HG03571 (cell line): Measurements from ENCODE around the gene ATP5MC3.
A peak's percentile ranks its signal among the peaks of the same experiment; 100 is the strongest.
"Not testable (repeated sequence)": the region's sequence is repeated elsewhere in the genome, so short reads cannot be mapped to it uniquely, and the experiment has no call there.

Experiments used
- ATAC-seq: cut with Tn5 transposase; IDR thresholded peaks from one replicate; pipeline ENCODE4 v1.9.1; 2021; ENCODE audit not compliant: unreplicated experiment

Gene ATP5MC3

DNA sequence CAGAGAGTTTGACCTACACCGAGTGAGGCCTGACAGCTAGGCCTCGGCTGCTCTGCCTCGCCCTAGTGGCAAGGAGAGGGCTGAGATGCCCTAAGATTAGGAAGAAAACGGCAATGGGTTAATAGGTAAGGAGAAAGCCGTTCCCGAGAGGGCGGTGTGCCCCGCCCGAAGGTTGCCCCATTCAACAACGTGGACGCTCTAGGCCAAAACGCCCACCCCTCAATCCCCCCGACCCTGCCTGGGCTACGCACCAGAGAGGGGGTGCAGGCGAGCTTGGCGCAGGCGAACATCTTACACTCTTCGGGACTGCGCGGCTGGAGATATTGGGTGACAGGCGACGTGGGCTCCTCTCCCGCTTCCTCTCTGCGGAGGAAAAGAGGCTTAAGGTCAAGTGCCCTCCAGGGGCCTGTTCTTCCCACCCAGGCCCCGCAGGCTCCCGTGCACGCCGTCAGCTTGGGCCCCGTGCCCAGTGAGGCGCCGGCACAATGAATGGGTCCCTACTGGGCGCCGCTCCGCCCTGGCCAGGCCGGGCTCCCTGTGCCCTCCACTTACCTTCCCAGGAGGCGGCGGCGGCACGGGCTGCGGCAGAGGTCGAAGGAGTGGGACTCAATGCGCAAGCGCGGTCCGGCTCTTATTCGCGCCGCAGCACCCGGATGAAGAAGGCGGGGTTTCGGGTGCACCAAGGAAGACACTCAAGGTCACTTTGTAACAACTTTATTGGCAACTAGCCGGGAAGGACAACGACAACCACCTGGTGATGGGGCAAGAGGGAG is at the start of gene ATP5MC3:
Gene ATP5MC3 (minus strand): TSS at position 607 of the 773 bp plus-strand sequence. CDS start 317 bp downstream, at position 290.
- ATAC-seq: peak; percentile 91

DNA sequence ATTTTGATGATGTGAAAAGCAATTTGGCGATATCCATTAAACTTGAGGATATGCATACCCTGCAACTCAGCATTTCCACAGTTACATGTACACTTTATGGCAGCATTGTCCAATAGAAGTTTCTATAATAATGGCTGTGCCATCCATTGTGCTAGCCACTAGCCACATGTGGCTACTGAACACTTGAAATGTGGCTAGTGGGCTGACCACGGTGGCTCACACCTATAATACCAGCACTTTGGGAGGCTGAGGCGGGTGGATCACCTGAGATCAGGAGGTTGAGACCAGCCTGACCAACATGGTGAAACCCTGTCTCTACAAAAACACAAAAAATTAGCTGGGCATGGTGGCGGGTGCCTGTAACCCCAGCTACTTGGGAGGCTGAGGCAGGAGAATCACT is 47.1 kb upstream of the ATP5MC3 start:
- ATAC-seq: not testable (repeated sequence)

DNA sequence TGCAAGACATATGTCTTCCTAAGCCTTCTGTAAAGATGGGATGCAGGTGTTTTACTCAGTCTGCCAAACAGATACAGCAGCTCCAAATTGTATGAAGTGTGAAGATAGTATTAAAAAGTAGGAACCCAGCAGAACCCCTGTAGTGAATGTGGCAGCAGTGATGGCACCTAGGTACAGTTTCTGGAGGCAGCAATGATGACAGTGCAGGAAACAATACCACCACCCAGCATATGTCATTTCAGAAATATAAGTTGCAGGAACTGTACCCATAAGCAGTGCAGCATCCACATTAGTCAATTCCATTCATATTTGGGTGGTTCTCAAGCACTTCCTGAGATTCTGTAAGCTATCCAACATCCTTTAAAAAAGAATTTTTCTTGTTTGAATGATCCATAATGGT is 46.7 kb upstream of the ATP5MC3 start:
- ATAC-seq: no peak

DNA sequence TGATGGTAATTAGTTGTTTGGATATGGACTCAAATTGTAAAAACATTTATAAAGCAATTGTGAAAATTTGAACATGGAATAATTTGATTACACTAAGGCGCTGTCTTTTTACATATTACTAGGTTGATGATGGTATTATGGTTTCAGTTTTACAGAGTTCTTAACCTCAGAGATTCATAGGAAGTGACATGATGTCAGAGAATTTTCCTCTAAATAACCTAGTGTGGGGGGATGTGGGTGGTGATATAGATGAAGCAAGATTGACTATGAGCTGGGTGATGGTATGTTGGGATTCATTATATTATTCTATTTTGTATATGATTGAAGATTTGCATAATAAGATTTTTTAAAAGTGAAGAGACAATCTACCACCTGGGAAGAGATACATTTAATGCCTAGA is 45.9 kb upstream of the ATP5MC3 start:
- ATAC-seq: no peak

DNA sequence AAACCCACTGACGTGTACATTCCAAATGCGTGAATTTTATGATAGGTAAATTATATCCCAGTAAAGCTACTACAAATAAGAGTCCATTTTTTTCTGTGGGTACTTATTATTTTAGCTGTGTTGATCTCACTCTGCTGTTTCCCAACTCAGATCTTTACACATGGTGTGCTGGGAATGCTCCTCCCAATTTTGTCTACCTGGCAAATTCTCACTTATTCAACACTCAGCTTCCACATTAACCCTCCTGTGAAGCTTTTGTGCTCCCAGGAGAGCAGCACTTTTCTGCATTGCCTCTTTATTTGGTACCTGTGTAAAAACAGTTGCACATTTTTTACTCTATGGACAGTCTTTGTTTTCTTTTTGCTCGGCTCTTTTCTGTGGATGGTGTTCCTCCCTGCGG is 38.6 kb upstream of the ATP5MC3 start:
- no peak for ATAC-seq

DNA sequence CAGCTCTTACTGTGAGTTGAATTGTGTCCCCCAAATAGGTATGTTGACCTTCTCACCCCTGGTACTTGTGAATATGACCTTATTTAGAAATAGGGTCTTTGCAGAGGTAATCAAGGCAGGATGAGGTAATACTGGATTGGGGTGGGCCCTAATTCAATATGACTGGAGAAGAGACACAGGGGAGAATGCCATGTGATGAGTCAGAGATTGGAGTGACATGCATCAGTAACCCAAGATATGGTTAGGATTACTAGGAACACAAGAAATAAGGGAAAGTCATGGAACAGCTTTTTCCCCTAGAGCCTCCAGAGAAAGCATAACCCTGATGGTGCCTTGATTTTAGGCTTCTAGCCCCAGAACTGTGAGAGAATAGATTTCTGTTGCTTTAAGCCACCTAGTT is 37.0 kb upstream of the ATP5MC3 start:
- no peak for ATAC-seq

DNA sequence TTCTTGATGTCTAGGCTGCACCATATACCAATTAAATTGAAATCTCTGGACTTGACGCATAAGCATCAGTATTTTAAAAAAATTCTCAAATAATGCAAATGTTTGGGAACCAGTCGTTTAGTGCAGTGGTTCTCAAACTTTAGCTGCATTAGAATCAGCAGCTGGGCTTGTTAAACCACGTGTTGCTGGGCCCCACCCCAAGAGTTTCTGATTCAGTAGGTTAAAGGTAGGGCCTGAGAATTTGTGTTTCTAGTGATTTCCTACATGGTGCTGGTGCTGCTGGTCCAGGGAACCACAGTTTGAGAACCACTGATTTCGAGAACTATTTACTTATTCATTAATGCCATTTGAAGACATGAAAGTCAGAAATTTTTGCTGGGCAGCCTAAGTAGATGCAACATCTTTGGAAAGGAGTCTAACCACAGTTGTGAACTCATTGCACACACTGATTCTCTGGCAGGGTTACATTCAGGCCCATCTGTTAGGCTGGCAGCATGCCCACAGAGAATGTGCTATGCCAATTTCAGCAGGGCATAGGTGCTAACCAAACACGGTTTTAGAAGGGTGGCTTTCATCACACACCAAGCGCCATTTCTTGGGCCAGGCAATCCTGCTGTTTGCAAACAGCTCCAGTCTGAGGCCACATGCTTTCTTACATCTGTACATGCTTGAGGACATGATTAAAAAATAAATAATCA is 26.4 kb upstream of the ATP5MC3 start:
- no peak for ATAC-seq

DNA sequence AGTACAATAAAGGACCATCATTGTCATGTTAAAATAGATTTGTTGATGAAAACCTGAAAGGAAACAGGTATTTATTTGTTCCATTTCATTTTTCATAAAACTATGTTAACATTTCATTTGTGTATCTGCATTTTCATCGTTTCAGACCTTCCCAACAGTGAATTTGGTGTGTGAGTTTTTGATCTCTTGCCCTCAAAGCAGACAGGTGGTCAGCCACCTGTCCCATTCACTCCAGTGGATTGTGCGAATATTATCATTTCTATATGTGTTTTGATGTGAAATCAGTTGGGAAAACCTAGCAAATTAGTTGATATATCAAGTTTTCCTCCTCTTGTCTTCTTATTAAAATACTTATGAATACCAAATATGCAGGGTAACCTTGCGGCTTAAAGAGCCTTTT is 25.4 kb upstream of the ATP5MC3 start:
- no peak for ATAC-seq

DNA sequence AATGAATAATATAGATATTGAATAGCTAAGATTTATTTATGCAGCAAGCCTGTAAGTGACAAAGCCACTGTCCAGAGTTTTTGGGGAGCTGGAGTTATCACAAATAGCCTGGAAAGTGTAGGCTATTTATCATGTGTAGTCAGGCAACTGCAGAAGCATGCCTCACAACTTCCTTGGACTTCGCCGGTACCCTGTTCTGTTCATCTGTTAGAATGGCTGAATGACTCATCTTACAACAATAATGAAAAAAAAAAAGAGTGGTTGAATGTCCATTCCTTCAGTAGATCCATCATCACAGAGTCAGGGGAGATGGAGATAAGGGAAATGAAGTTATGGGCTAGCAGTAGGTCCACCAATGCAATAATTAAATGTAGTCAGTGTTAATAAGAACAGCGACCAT is 24.0 kb upstream of the ATP5MC3 start:
- ATAC-seq: no peak

DNA sequence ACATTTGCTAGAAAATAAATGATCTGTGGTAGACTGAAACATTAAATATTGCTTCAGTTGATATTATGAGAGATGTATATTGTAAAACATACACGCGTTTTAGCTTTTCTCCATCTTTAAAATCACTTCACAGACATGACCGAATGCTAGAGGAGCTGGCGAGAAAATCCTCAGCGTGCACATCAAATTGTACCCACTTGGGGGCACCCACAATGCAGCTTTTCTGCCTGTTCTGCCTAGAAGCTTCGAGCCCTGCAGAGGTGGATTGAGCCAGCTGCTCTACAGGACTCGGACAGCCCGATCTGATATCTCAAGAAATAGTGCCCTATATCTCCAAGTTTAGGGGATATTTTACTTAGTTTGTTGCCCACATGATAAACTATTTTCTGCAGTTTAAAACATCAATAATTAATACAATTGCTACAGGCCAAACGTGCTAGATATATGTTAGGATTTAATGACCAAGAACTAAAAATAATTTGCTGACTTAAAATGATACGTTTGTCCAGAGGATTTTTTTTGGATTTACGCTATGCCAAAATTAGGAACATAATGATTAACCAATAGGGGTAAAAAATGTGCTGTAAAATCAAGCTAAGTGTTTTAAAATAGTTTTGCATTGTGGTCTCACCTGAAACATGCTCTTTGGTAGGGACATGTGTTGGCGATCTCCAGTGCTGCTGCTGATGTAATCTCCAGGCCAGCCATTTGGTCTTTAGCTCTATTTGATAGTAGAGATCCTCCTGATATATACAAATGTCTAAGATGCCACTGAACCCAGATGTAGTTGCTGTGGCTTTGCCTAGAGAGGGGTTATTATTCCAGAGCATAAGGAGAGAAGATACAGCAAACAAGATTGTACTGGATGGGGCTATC is 22.3 kb upstream of the ATP5MC3 start:
- ATAC-seq: peak; percentile 75

DNA sequence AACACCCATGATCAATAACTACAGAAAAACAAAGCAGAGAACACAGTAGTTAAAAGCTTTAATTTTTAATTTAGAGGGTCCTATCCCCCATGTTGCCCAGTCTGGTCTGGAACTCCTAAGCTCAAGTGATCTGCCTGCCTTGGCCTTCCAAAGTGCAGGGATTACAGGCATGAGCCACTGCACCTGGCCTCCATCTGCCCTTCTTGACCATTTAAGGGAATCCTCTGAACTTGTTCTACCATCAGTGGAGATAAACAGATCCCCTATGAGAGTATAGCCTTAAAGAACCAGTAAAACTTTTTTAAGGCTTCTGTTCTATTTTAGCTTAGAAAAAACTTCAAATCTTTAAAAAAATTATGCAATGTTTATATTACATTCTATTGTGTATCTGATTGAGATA is 13.5 kb upstream of the ATP5MC3 start:
- ATAC-seq: no peak

DNA sequence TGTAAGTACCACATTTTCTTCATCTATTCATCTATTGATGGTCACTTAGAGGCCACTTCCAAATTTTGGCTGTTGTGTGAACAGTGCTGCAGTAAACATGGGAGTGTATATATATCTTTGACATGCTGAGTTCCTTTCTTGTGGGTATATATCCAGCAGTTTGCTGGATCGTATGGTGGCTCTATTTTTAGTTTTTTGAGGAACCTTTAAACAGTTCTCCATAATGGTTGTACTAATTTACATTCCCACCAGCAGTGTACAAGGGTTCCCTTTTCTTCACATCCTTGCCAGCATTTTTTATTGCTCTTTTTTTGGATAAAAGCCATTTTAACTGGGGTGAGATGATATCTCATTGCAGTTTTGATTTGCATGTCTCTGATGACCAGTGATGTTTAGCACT is 7.3 kb upstream of the ATP5MC3 start:
- no peak for ATAC-seq

DNA sequence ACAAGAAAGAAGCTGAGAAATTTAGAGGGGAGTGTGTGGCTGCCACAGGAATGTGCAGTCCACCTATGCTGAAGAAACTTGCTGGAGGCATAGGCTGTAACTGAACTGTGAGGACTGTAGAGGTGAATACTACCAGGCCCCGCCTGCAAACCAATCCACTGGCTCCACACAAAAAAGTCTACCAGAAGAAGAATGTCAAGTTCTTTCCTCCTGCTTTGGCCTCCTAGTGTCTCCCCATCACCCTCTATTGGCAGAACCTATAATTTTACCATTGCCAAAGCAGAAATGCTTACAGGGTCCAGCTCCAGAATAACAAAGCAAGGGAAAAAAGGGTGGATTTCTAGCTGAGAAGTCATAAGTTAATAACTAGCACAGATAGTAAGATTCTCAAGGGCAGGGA is 5.9 kb upstream of the ATP5MC3 start:
- no peak for ATAC-seq

DNA sequence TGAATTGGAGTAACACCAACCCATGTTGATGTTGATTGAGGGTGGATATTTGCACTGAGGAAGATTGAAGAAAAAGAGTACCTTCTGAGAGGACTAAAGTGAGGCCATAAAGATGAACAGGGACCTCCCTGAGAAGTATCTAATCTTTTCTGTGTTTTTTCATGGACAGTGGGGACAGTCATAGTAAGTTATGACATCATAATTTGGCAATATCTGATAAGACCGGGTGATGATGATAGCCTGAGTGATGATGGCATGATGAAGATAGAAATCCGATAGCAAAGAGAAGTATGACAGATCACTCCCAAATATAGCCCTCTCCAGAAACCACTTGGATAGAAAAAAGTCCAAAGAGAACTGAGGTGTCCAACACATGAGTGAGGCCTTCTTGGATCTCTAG is 2.2 kb upstream of the ATP5MC3 start:
- no peak for ATAC-seq

DNA sequence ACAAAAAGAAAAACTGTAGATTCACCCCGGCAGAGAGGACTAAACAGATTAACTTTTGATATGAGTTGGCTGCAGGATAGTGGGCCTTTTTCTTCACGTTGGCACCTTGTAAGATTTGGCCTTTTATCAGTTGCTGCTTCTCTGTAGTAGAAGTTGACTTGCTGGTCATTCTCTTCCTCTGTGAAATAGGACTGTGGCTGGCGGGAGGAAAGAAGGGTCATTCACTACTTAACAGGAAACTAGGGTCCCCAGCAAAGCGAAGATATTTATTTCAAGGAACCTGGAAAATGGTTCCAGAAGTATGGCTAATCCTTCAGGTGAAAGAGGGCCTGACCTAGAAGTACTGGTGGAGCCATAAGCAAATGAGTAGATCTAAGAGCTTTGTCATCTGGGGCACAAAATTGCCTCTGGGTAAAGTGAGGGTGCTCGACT is 383 bp upstream of the ATP5MC3 start:
- no peak for ATAC-seq

DNA sequence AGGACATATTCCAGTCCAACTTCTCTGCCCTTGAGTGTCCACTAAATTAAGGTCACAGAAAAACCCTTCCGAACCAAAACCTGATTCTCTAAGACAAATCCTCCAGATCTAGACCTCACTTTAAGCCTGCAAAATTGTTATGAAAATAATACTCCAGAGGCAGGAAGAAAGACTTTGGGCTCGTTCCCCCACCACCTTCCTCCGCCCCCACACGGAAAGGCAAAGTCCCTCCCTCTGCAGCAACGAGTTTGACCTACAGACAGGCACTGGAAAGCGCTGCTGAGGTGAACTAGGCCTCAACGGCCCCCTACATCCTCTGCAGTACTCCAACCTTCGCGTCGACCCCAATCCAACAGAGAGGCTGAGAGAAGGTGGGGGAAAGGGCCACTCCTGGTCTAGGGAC is 808 bp downstream of the ATP5MC3 start:
- ATAC-seq: peak; percentile 48

DNA sequence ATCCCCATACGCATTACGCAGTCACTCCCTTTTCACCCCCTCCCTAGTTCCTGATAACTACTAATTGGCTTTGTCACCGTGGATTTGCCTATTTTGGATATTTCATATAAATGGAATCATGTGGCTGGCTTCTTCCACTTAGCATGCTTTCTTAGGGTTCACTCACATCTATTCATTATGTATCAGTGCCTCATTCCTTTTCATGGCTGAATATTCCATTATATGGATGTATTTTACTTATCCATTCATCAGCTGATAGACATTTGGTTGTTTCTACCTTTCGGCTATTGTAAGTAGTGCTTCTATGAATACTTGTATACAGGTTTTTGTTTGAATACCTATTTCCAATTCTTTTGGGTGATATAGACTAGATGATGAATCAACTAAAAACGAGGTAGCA is 4.9 kb downstream of the ATP5MC3 start:
- no peak for ATAC-seq

DNA sequence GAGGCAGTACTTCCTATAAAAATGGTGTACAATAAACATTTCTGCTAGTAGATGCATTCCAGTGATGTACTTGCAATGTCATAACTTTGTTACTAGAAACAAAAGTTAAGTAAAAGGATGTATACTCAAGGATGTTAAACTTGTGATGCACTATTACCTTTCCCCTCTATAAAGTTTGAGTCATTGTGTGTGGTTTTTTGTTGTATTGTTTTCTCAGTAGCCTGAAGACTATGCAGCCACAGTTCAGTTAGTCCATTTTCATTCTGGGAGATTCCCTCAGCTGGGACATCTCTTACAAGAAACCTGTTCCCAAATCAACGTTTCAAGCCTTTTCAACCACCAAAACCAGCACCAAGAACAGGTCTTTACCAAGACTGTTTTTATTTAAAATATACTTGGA is 5.6 kb downstream of the ATP5MC3 start:
- ATAC-seq: no peak

DNA sequence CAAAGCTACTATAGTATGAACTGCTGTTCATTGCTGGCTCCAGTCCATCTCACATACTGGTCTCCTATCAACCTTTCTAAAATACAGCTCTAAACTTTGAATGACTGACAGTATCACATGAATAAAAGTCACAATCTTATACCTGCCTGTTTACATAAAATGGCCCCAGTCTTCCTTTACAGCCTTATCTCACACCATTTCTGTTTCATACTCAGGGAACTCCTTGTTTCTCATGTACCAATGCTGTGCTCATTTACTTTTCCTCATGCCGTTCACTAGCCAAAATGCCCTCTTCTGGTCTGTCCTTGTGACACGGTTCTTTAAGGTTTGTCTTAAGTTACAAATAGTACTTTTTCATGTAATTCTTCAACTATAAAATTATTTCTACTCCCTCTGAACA is 6.2 kb downstream of the ATP5MC3 start:
- no peak for ATAC-seq

DNA sequence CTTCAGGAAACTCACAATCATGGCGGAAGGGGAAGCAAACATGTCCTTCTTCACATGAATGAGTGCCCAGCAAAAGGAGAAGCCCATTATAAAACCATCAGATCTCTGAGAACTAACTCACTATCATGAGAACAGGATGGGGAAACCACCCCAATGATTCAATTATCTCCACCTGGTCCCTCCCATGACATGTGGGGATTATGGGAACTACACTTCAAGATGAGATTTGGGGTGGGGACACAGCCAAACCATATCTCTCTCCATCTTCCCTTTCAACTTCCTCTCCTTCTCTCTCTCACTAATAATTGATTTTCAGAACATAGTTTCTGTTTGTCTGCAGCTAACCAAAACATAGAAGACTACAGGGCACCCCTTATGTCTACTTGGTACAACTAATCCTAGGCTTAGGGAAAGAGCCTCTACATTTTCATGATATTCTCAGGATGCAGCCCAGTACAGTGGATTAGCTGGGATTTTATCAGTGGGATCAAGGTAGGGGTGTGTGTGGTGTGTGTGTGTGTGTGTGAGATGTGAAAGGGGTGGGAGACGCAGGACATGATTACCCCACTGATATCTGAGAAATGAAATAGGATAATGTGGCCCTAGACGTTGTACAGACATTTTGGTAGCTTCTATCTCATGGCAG is 10.7 kb downstream of the ATP5MC3 start:
- ATAC-seq: no peak

DNA sequence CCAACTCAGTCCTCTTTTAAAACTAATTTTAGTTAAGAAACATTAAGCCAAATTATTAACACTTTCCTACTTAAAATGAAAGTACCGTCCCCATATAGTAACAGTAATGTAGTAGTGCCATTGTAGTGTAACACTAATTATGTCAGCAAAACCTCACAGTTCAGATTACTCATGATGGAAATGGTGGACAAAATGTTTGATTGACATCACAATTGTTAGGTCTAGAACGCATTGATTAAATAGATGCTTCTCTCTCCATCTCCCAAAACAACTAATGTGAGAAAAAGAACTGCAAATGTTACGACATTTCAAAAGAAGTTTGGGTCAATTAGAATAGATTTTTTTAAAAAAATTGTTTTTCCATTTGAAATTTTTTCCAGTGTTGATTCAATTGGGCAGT is 12.3 kb downstream of the ATP5MC3 start:
- no peak for ATAC-seq
